Measurements from ENCODE around the gene ARFIP1. TPM values are rescaled to one million over a fixed set of nuclear protein-coding genes. Genes with fewer than 3 reads are reported as not detected.
"Not testable (repeated sequence)": the region's sequence is repeated elsewhere in the genome, so short reads cannot be mapped to it uniquely, and the experiment has no call there.

Gene ARFIP1
- total RNA-seq, 1 donor, result 3.5 TPM

- Histone ChIP-seq H3K9me3 (ENCODE audit: low read depth, low read length) (peaks cover 12% of the 10 kb centered on the region), H3K4me3 (ENCODE audit: low read length) (no peak overlapping the region), H3K27me3 (ENCODE audit: insufficient read depth, low read length) (no peaks in the 10 kb centered on the region)
These were observed 69.6 kb downstream of the ARFIP1 start for GRCh38 chr4:152849350-152849749.

GRCh38 chr4:152850377-152850776, 70.6 kb downstream of the ARFIP1 start:
- no peak overlapping the region for H3K4me3 ChIP-seq (ENCODE audit: low read length)
- H3K4me1 ChIP-seq (ENCODE audit: insufficient read depth, low read length), result peaks cover 20% of the 10 kb centered on the region
- H3K27me3 ChIP-seq (ENCODE audit: insufficient read depth, low read length), result no peaks in the 10 kb centered on the region
- H3K9me3 ChIP-seq (ENCODE audit: low read depth, low read length), result peaks cover 12% of the 10 kb centered on the region

More at GRCh38 chr4:152849350-152849749, 69.6 kb downstream of the ARFIP1 start:
- peaks cover 20% of the 10 kb centered on the region for H3K4me1 ChIP-seq (ENCODE audit: insufficient read depth, low read length)

GRCh38 chr4:152851226-152851625, 71.5 kb downstream of the ARFIP1 start:
- Histone ChIP-seq H3K9me3 (ENCODE audit: low read depth, low read length) (peaks cover 12% of the 10 kb centered on the region), H3K4me3 (ENCODE audit: low read length) (no peak overlapping the region), H3K4me1 (ENCODE audit: insufficient read depth, low read length) (peaks cover 20% of the 10 kb centered on the region), H3K27me3 (ENCODE audit: insufficient read depth, low read length) (no peaks in the 10 kb centered on the region)

- Histone ChIP-seq H3K4me3 (ENCODE audit: low read length) (no peak overlapping the region), H3K4me1 (ENCODE audit: insufficient read depth, low read length) (peaks cover 16% of the 10 kb centered on the region), H3K27me3 (ENCODE audit: insufficient read depth, low read length) (no peaks in the 10 kb centered on the region), H3K9me3 (ENCODE audit: low read depth, low read length) (peaks cover 12% of the 10 kb centered on the region)
These were observed 73.5 kb downstream of the ARFIP1 start for GRCh38 chr4:152853293-152853692.

GRCh38 chr4:152854016-152854415, 74.3 kb downstream of the ARFIP1 start:
- not testable (repeated sequence) for H3K27me3 ChIP-seq (ENCODE audit: insufficient read depth, low read length); H3K4me3 ChIP-seq (ENCODE audit: low read length)
- Histone ChIP-seq H3K4me1 (ENCODE audit: insufficient read depth, low read length) (peaks cover 16% of the 10 kb centered on the region), H3K9me3 (ENCODE audit: low read depth, low read length) (peaks cover 12% of the 10 kb centered on the region)

- Histone ChIP-seq H3K27me3 (ENCODE audit: insufficient read depth, low read length) (no peaks in the 10 kb centered on the region), H3K9me3 (ENCODE audit: low read depth, low read length) (peaks cover 12% of the 10 kb centered on the region), H3K4me3 (ENCODE audit: low read length) (no peak overlapping the region), H3K4me1 (ENCODE audit: insufficient read depth, low read length) (no peaks in the 10 kb centered on the region)
These were observed 77.2 kb downstream of the ARFIP1 start for GRCh38 chr4:152856960-152857359.

- no peaks in the 10 kb centered on the region for H3K27me3 ChIP-seq (ENCODE audit: insufficient read depth, low read length)
- H3K9me3 ChIP-seq (ENCODE audit: low read depth, low read length), result no peaks in the 10 kb centered on the region
- no peaks in the 10 kb centered on the region for H3K4me1 ChIP-seq (ENCODE audit: insufficient read depth, low read length)
- no peak overlapping the region for H3K4me3 ChIP-seq (ENCODE audit: low read length)
These were observed 79.2 kb downstream of the ARFIP1 start for GRCh38 chr4:152858934-152859333.

GRCh38 chr4:152860046-152860445, 80.3 kb downstream of the ARFIP1 start:
- no peak overlapping the region for H3K4me3 ChIP-seq (ENCODE audit: low read length)
- H3K9me3 ChIP-seq (ENCODE audit: low read depth, low read length), result no peaks in the 10 kb centered on the region
- no peaks in the 10 kb centered on the region for H3K4me1 ChIP-seq (ENCODE audit: insufficient read depth, low read length)
- no peaks in the 10 kb centered on the region for H3K27me3 ChIP-seq (ENCODE audit: insufficient read depth, low read length)

GRCh38 chr4:152862608-152863007, 82.9 kb downstream of the ARFIP1 start:
- Histone ChIP-seq H3K9me3 (ENCODE audit: low read depth, low read length) (no peaks in the 10 kb centered on the region), H3K4me3 (ENCODE audit: low read length) (no peak overlapping the region), H3K27me3 (ENCODE audit: insufficient read depth, low read length) (no peaks in the 10 kb centered on the region), H3K4me1 (ENCODE audit: insufficient read depth, low read length) (no peaks in the 10 kb centered on the region)

GRCh38 chr4:152864361-152864760, 84.6 kb downstream of the ARFIP1 start:
- no peaks in the 10 kb centered on the region for H3K9me3 ChIP-seq (ENCODE audit: low read depth, low read length)
- H3K4me1 ChIP-seq (ENCODE audit: insufficient read depth, low read length), result no peaks in the 10 kb centered on the region
- no peaks in the 10 kb centered on the region for H3K27me3 ChIP-seq (ENCODE audit: insufficient read depth, low read length)
- H3K4me3 ChIP-seq (ENCODE audit: low read length), result no peak overlapping the region

- not testable (repeated sequence) for H3K27me3 ChIP-seq (ENCODE audit: insufficient read depth, low read length); H3K4me3 ChIP-seq (ENCODE audit: low read length)
These were observed 86.8 kb downstream of the ARFIP1 start for GRCh38 chr4:152866432-152866993.

GRCh38 chr4:152870606-152871005, 90.9 kb downstream of the ARFIP1 start:
- Histone ChIP-seq H3K4me1 (ENCODE audit: insufficient read depth, low read length) (no peaks in the 10 kb centered on the region), H3K9me3 (ENCODE audit: low read depth, low read length) (no peaks in the 10 kb centered on the region)

More at GRCh38 chr4:152866432-152866993, 86.8 kb downstream of the ARFIP1 start:
- not testable (repeated sequence) for H3K9me3 ChIP-seq (ENCODE audit: low read depth, low read length); H3K4me1 ChIP-seq (ENCODE audit: insufficient read depth, low read length)

GRCh38 chr4:152875261-152875660, 95.5 kb downstream of the ARFIP1 start:
- H3K27me3 ChIP-seq (ENCODE audit: insufficient read depth, low read length), result no peaks in the 10 kb centered on the region
- no peaks in the 10 kb centered on the region for H3K9me3 ChIP-seq (ENCODE audit: low read depth, low read length)
- H3K4me1 ChIP-seq (ENCODE audit: insufficient read depth, low read length), result no peaks in the 10 kb centered on the region
- no peak overlapping the region for H3K4me3 ChIP-seq (ENCODE audit: low read length)

More at GRCh38 chr4:152870606-152871005, 90.9 kb downstream of the ARFIP1 start:
- Histone ChIP-seq H3K4me3 (ENCODE audit: low read length) (no peak overlapping the region), H3K27me3 (ENCODE audit: insufficient read depth, low read length) (no peaks in the 10 kb centered on the region)

- H3K27me3 ChIP-seq (ENCODE audit: insufficient read depth, low read length), result no peaks in the 10 kb centered on the region
- no peaks in the 10 kb centered on the region for H3K4me1 ChIP-seq (ENCODE audit: insufficient read depth, low read length)
- H3K9me3 ChIP-seq (ENCODE audit: low read depth, low read length), result no peaks in the 10 kb centered on the region
- no peak overlapping the region for H3K4me3 ChIP-seq (ENCODE audit: low read length)
These were observed 98.1 kb downstream of the ARFIP1 start for GRCh38 chr4:152877868-152878267.

GRCh38 chr4:152880263-152880662, 100.5 kb downstream of the ARFIP1 start:
- H3K27me3 ChIP-seq (ENCODE audit: insufficient read depth, low read length), result no peaks in the 10 kb centered on the region
- no peaks in the 10 kb centered on the region for H3K9me3 ChIP-seq (ENCODE audit: low read depth, low read length)
- no peaks in the 10 kb centered on the region for H3K4me1 ChIP-seq (ENCODE audit: insufficient read depth, low read length)
- no peak overlapping the region for H3K4me3 ChIP-seq (ENCODE audit: low read length)

- Histone ChIP-seq H3K4me3 (ENCODE audit: low read length) (no peak overlapping the region), H3K9me3 (ENCODE audit: low read depth, low read length) (no peaks in the 10 kb centered on the region), H3K27me3 (ENCODE audit: insufficient read depth, low read length) (no peaks in the 10 kb centered on the region), H3K4me1 (ENCODE audit: insufficient read depth, low read length) (no peaks in the 10 kb centered on the region)
These were observed 102.2 kb downstream of the ARFIP1 start for GRCh38 chr4:152881974-152882373.

All from mononuclear cell (primary cell).